SU-DHL-6 (cell line): ENCODE results near the gene MZT1.

Source experiments
- H2AFZ ChIP-seq: fragments of 200-600 bp; sonication (generic); 2 replicates; pipeline ENCODE4 v1.6.1; 2014; ENCODE audit warnings: low read depth, mild to moderate bottlenecking, moderate library complexity, mixed read lengths, antibody characterized with exemption, low read length; ENCODE audit not compliant: severe bottlenecking
- H3F3A ChIP-seq: fragments of 200-600 bp; shearing (Covaris generic); 2 replicates; pipeline ENCODE4 v1.6.0; 2016; ENCODE audit warnings: antibody characterized with exemption, mild to moderate bottlenecking; ENCODE audit not compliant: insufficient read depth
- H3K27ac ChIP-seq: fragments of 200-600 bp; sonication (generic); 2 replicates; pipeline ENCODE4 v1.5.1; 2016; ENCODE audit warnings: low read depth, mild to moderate bottlenecking, low read length, moderate library complexity, mixed read lengths
- H3K27me3 ChIP-seq: fragments of 200-600 bp; sonication (generic), shearing (Covaris generic); 2 replicates; pipeline ENCODE4 v1.6.0; 2014; ENCODE audit warnings: mild to moderate bottlenecking, low read length
- H3K36me3 ChIP-seq: fragments of 200-600 bp; sonication (generic); 2 replicates; pipeline ENCODE4 v1.6.1; 2014; ENCODE audit warnings: mild to moderate bottlenecking, low read length, mixed read lengths
- H3K4me2 ChIP-seq: fragments of 300-600, 200-600 bp; shearing (Covaris generic), sonication (generic); 2 replicates; pipeline ENCODE4 v1.6.0; 2014; ENCODE audit warnings: low read length, low read depth, mild to moderate bottlenecking; ENCODE audit not compliant: poor library complexity, severe bottlenecking
- H3K4me3 ChIP-seq: fragments of 200-600 bp; sonication (generic); 2 replicates; pipeline ENCODE4 v1.5.1; 2014; ENCODE audit warnings: antibody characterized with exemption, low read length, mild to moderate bottlenecking, mixed read lengths; ENCODE audit not compliant: insufficient read depth, poor library complexity, severe bottlenecking
- H3K79me2 ChIP-seq: fragments of 200-600 bp; sonication (generic); 2 replicates; pipeline ENCODE4 v1.6.1; 2014; ENCODE audit warnings: mild to moderate bottlenecking, low read length, moderate library complexity; ENCODE audit not compliant: insufficient read depth
- H3K9ac ChIP-seq: fragments of 200-600 bp; sonication (generic); 2 replicates; pipeline ENCODE4 v1.7.0; 2014; ENCODE audit warnings: mild to moderate bottlenecking, low read length
- H3K9me2 ChIP-seq: fragments of 200-600 bp; sonication (generic); replicated peaks from 2 replicates; pipeline ENCODE4 v1.6.1; 2014; ENCODE audit warnings: low read length; ENCODE audit not compliant: insufficient read depth
- H3K9me3 ChIP-seq: fragments of 200-600 bp; sonication (generic); 2 replicates; pipeline ENCODE4 v1.6.1; 2014; ENCODE audit warnings: low read length, mixed read lengths; ENCODE audit not compliant: insufficient read depth
- H4K20me1 ChIP-seq: fragments of 200-600 bp; sonication (generic); 2 replicates; pipeline ENCODE4 v1.6.1; 2014; ENCODE audit warnings: low read depth, mild to moderate bottlenecking, antibody characterized with exemption, low read length, moderate library complexity, mixed read lengths
- CTCF ChIP-seq: fragments of 200-600 bp; sonication (generic); IDR thresholded peaks from one replicate; pipeline ENCODE4 v1.5.1; 2017; ENCODE audit warnings: antibody characterized with exemption, mild to moderate bottlenecking, low read length, moderate library complexity; ENCODE audit not compliant: insufficient read depth, poor library complexity, severe bottlenecking
- EZH2phosphoT487 ChIP-seq: fragments of 200-600 bp; sonication (generic), shearing (Covaris generic); conservative IDR thresholded peaks from 2 replicates; pipeline ENCODE4 v1.6.1; 2018; ENCODE audit warnings: mild to moderate bottlenecking, antibody characterized with exemption, low read length, moderate library complexity, mixed read lengths

The MZT1 gene

DNA sequence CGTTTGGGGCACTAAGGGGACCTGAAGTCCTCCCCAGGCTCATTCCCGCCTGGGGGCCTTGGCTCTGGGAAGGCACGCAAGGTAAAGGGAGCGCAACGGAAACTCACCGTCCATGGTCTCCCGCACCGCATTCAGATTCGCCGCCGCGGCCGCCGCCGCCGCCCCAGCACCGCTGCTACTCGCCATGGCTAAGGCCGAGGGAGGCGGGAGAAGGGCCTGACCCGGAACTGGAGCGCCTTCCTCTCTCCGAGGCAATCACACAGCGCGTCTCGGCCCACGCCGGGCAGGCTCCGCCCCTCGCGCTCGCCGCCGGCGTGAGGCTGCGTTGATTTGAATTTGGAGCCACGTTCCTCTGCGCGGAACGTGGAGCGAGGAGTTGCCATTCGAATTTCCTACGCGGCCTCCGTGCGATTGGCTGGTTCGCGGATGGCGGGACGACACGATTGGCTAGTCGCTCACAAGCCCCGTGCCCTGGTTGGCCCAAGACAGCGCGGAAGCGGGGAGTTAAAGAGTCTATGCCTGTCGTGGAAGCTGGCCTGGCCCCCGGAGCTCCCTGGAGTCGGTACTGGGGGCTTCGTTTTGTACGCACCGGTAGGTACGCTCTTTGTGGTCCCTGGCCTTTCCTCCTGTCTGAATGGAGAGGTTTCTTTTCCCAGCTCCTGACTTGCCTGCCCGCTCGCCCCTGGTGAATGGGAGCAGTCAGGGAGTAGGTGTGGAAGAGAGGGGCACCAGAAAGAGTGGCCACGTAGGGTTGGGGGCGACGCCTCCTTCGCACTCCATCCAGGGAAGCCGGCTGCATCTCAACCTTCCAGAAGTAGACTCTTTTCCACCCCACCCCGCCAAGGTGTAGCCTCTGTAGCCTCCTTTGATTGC is at the start of gene MZT1, which contains the start of gene BORA:
MZT1 (minus strand) TSS at position 213 of the 873 bp plus-strand sequence; CDS start at position 186, 27 bp downstream.
BORA (plus strand) TSS at position 507 of the 873 bp plus-strand sequence. CDS start 1,018 bp downstream, outside the sequence.
- peak within 1 kb of the TSS; percentile 69 for H2AFZ ChIP-seq
- H3K9me3 ChIP-seq: no peaks in the 10 kb centered on the region
- peak within 1 kb of the TSS; percentile 88 for H3K9ac ChIP-seq
- H3K9me2 ChIP-seq: no peaks in the 10 kb centered on the region
- no peaks in the 10 kb centered on the region for H3F3A ChIP-seq
- H3K36me3 ChIP-seq: peaks cover 30% of the 10 kb centered on the region
- H3K4me3 ChIP-seq: peak within 1 kb of the TSS; percentile 94
- H3K4me2 ChIP-seq: peak within 1 kb of the TSS; percentile 94
- H3K27ac ChIP-seq: peak within 1 kb of the TSS; percentile 71
- no peaks in the 10 kb centered on the region; the same call in 1 of the 2 replicates for H4K20me1 ChIP-seq
- H3K79me2 ChIP-seq: peaks cover 90% of the 10 kb centered on the region
- TF ChIP-seq CTCF (no peak), EZH2phosphoT487 (no peak)
- no peaks in the 10 kb centered on the region for H3K27me3 ChIP-seq

- peaks cover 16% of the 10 kb centered on the region for H3K79me2 ChIP-seq
- no peak overlapping the region for H3K4me2 ChIP-seq
- H3K4me3 ChIP-seq: no peak overlapping the region
- H3F3A ChIP-seq: peaks cover 12% of the 10 kb centered on the region; the same call in 1 of the 2 replicates
- H3K9me2 ChIP-seq: no peaks in the 10 kb centered on the region
- no peak overlapping the region for H3K27ac ChIP-seq
- no peak overlapping the region for H3K9ac ChIP-seq
- TF ChIP-seq CTCF (no peak), EZH2phosphoT487 (no peak)
- no peak overlapping the region for H2AFZ ChIP-seq
- peaks cover 89% of the 10 kb centered on the region for H3K36me3 ChIP-seq
- no peaks in the 10 kb centered on the region for H3K27me3 ChIP-seq
- H3K9me3 ChIP-seq: no peaks in the 10 kb centered on the region
- peaks cover 23% of the 10 kb centered on the region for H4K20me1 ChIP-seq
Measured at GRCh38 chr13:72774019-72774418, 46.6 kb upstream of the MZT1 start.

GRCh38 chr13:72763411-72763810 is 36.0 kb upstream of the MZT1 start:
- no peaks in the 10 kb centered on the region for H3K27me3 ChIP-seq
- H3K4me2 ChIP-seq: no peak overlapping the region
- peaks cover 81% of the 10 kb centered on the region for H3K36me3 ChIP-seq
- TF ChIP-seq EZH2phosphoT487 (no peak), CTCF (no peak)
- no peak overlapping the region for H2AFZ ChIP-seq
- peaks cover 12% of the 10 kb centered on the region; the same call in 1 of the 2 replicates for H3F3A ChIP-seq
- H3K4me3 ChIP-seq: no peak overlapping the region
- H3K9me3 ChIP-seq: no peaks in the 10 kb centered on the region
- no peaks in the 10 kb centered on the region for H3K9me2 ChIP-seq
- H3K79me2 ChIP-seq: no peaks in the 10 kb centered on the region
- H3K27ac ChIP-seq: no peak overlapping the region
- H4K20me1 ChIP-seq: no peaks in the 10 kb centered on the region
- H3K9ac ChIP-seq: no peak overlapping the region
